ENCODE data around the gene CALD1. TPM values are rescaled to one million over a fixed set of nuclear protein-coding genes. Genes with fewer than 3 reads are reported as not detected.
A peak's percentile ranks its signal among the peaks of the same experiment; 100 is the strongest.

Gene CALD1
- 510 and 518 TPM in 2 replicates for polyA plus RNA-seq (2013)

GRCh38 chr7:134778941-134779740, at the start of gene CALD1:
Gene CALD1 (plus strand): TSS chr7:134779634. CDS start chr7:134867734, 88,100 bp downstream.
- peaks cover 18% of the 10 kb centered on the region for H3K79me2 ChIP-seq (ENCODE audit: control insufficient read depth, insufficient read depth, low read length, poor library complexity)
- H3K4me2 ChIP-seq (ENCODE audit: low read length) = peak within 1 kb of the TSS; percentile 59
- H4K91ac ChIP-seq (ENCODE audit: low read depth, low read length) = peak within 1 kb of the TSS; percentile 96
- H3K4me3 ChIP-seq (ENCODE audit: low read depth, low read length) = peak within 1 kb of the TSS; percentile 75
- H3K27me3 ChIP-seq (ENCODE audit: insufficient read depth, low read length) = no peaks in the 10 kb centered on the region
- H3K9me3 ChIP-seq (ENCODE audit: insufficient read depth, low read depth, low read length) = peaks cover 2% of the 10 kb centered on the region
- H2BK5ac ChIP-seq (ENCODE audit: low read depth, low read length, poor library complexity) = peak within 1 kb of the TSS; percentile 94
- H3K27ac ChIP-seq (ENCODE audit: low read depth, low read length) = peak within 1 kb of the TSS; percentile 97
- H2AFZ ChIP-seq (ENCODE audit: insufficient read depth, low read length, poor library complexity) = no peak within 1 kb of the TSS
- H3K9ac ChIP-seq (ENCODE audit: low read length) = peak within 1 kb of the TSS; percentile 91
- H2BK12ac ChIP-seq (ENCODE audit: low read length) = peak within 1 kb of the TSS; percentile 98
- peaks cover 28% of the 10 kb centered on the region for H3K79me1 ChIP-seq (ENCODE audit: low read length)
- peak; percentile 97 for DNase-seq
- WGBS (ENCODE audit: extremely low coverage, insufficient coverage, insufficient read length) = no CpG with 5 or more reads among the region's 15 CpGs
- H4K12ac ChIP-seq (ENCODE audit: low read depth, low read length) = no peak within 1 kb of the TSS
- H3K14ac ChIP-seq (ENCODE audit: low read length) = peak within 1 kb of the TSS; percentile 79
- H3K4ac ChIP-seq (ENCODE audit: low read depth, low read length) = peak within 1 kb of the TSS; percentile 82
- peak within 1 kb of the TSS; percentile 93 for H2AK5ac ChIP-seq (ENCODE audit: low read length)
- H2BK120ac ChIP-seq (ENCODE audit: insufficient read depth, low read length, poor library complexity) = peak within 1 kb of the TSS; percentile 82
- no peak within 1 kb of the TSS for H4K8ac ChIP-seq (ENCODE audit: low read depth, low read length)
- no peak within 1 kb of the TSS for H3K23ac ChIP-seq (ENCODE audit: low read length)
- H3K4me1 ChIP-seq (ENCODE audit: control insufficient read depth in 1 of 2, insufficient read depth in 2 of 2, low read length in 2 of 2) = peaks cover 14 to 29% of the 10 kb centered on the region in 2 experiments
- no peak within 1 kb of the TSS for H3K18ac ChIP-seq (ENCODE audit: low read length)
- peaks cover 6 to 8% of the 10 kb centered on the region in 2 experiments for H3K36me3 ChIP-seq (ENCODE audit: control insufficient read depth in 1 of 2, insufficient read depth in 2 of 2, low read length in 2 of 2)

GRCh38 chr7:134729895-134730294, 49.5 kb upstream of the CALD1 start:
- no peak overlapping the region for H3K23ac ChIP-seq (ENCODE audit: low read length)
- H3K9me3 ChIP-seq (ENCODE audit: insufficient read depth, low read depth, low read length) = no peaks in the 10 kb centered on the region
- H2BK120ac ChIP-seq (ENCODE audit: insufficient read depth, low read length, poor library complexity) = peak overlapping the region; percentile 44
- H3K4me1 ChIP-seq (ENCODE audit: control insufficient read depth in 1 of 2, insufficient read depth in 2 of 2, low read length in 2 of 2) = peaks cover 0 to 5% of the 10 kb centered on the region in 2 experiments
- peaks cover 3% of the 10 kb centered on the region for H3K79me1 ChIP-seq (ENCODE audit: low read length)
- H2AK5ac ChIP-seq (ENCODE audit: low read length) = no peak overlapping the region
- H4K12ac ChIP-seq (ENCODE audit: low read depth, low read length) = no peak overlapping the region
- no CpG with 5 or more reads among the region's 4 CpGs for WGBS (ENCODE audit: extremely low coverage, insufficient coverage, insufficient read length)
- no peak overlapping the region for H3K4me2 ChIP-seq (ENCODE audit: low read length)
- no peak overlapping the region for H3K9ac ChIP-seq (ENCODE audit: low read length)
- no peak overlapping the region for H3K4ac ChIP-seq (ENCODE audit: low read depth, low read length)
- no peak overlapping the region for H3K14ac ChIP-seq (ENCODE audit: low read length)
- H4K91ac ChIP-seq (ENCODE audit: low read depth, low read length) = peak overlapping the region; percentile 28
- H3K27ac ChIP-seq (ENCODE audit: low read depth, low read length) = no peak overlapping the region
- H4K8ac ChIP-seq (ENCODE audit: low read depth, low read length) = no peak overlapping the region
- no peak overlapping the region for H3K4me3 ChIP-seq (ENCODE audit: low read depth, low read length)
- no peaks in the 10 kb centered on the region for H3K27me3 ChIP-seq (ENCODE audit: insufficient read depth, low read length)
- H3K36me3 ChIP-seq (ENCODE audit: control insufficient read depth in 1 of 2, insufficient read depth in 2 of 2, low read length in 2 of 2) = no peaks in the 10 kb centered on the region
- no peak overlapping the region for H2BK12ac ChIP-seq (ENCODE audit: low read length)
- no peak overlapping the region for H2AFZ ChIP-seq (ENCODE audit: insufficient read depth, low read length, poor library complexity)
- H2BK5ac ChIP-seq (ENCODE audit: low read depth, low read length, poor library complexity) = no peak overlapping the region
- H3K18ac ChIP-seq (ENCODE audit: low read length) = no peak overlapping the region
- H3K79me2 ChIP-seq (ENCODE audit: control insufficient read depth, insufficient read depth, low read length, poor library complexity) = no peaks in the 10 kb centered on the region
- no peak for DNase-seq

GRCh38 chr7:134730411-134730829, 49.0 kb upstream of the CALD1 start:
- no peaks in the 10 kb centered on the region for H3K36me3 ChIP-seq (ENCODE audit: control insufficient read depth in 1 of 2, insufficient read depth in 2 of 2, low read length in 2 of 2)
- no peak overlapping the region for H3K9ac ChIP-seq (ENCODE audit: low read length)
- no peak overlapping the region for H2AFZ ChIP-seq (ENCODE audit: insufficient read depth, low read length, poor library complexity)
- H3K4me3 ChIP-seq (ENCODE audit: low read depth, low read length) = no peak overlapping the region
- no peaks in the 10 kb centered on the region for H3K79me2 ChIP-seq (ENCODE audit: control insufficient read depth, insufficient read depth, low read length, poor library complexity)
- no peak overlapping the region for H4K91ac ChIP-seq (ENCODE audit: low read depth, low read length)
- H3K23ac ChIP-seq (ENCODE audit: low read length) = no peak overlapping the region
- peaks cover 0 to 4% of the 10 kb centered on the region in 2 experiments for H3K4me1 ChIP-seq (ENCODE audit: control insufficient read depth in 1 of 2, insufficient read depth in 2 of 2, low read length in 2 of 2)
- no peak overlapping the region for H3K4ac ChIP-seq (ENCODE audit: low read depth, low read length)
- no CpG with 5 or more reads among the region's 1 CpG for WGBS (ENCODE audit: extremely low coverage, insufficient coverage, insufficient read length)
- H3K9me3 ChIP-seq (ENCODE audit: insufficient read depth, low read depth, low read length) = no peaks in the 10 kb centered on the region
- no peak overlapping the region for H3K4me2 ChIP-seq (ENCODE audit: low read length)
- no peak overlapping the region for H4K12ac ChIP-seq (ENCODE audit: low read depth, low read length)
- H2AK5ac ChIP-seq (ENCODE audit: low read length) = no peak overlapping the region
- no peak overlapping the region for H2BK12ac ChIP-seq (ENCODE audit: low read length)
- H4K8ac ChIP-seq (ENCODE audit: low read depth, low read length) = no peak overlapping the region
- no peak overlapping the region for H2BK5ac ChIP-seq (ENCODE audit: low read depth, low read length, poor library complexity)
- no peak for DNase-seq
- no peak overlapping the region for H3K18ac ChIP-seq (ENCODE audit: low read length)
- H3K27me3 ChIP-seq (ENCODE audit: insufficient read depth, low read length) = no peaks in the 10 kb centered on the region
- peaks cover 1% of the 10 kb centered on the region for H3K79me1 ChIP-seq (ENCODE audit: low read length)
- no peak overlapping the region for H2BK120ac ChIP-seq (ENCODE audit: insufficient read depth, low read length, poor library complexity)
- H3K14ac ChIP-seq (ENCODE audit: low read length) = no peak overlapping the region
- H3K27ac ChIP-seq (ENCODE audit: low read depth, low read length) = no peak overlapping the region

GRCh38 chr7:134731616-134732015, 47.8 kb upstream of the CALD1 start:
- Histone ChIP-seq H3K14ac (ENCODE audit: low read length) (no peak overlapping the region), H4K91ac (ENCODE audit: low read depth, low read length) (no peak overlapping the region), H3K23ac (ENCODE audit: low read length) (no peak overlapping the region), H3K79me1 (ENCODE audit: low read length) (no peaks in the 10 kb centered on the region), H3K27me3 (ENCODE audit: insufficient read depth, low read length) (no peaks in the 10 kb centered on the region), H3K9me3 (ENCODE audit: insufficient read depth, low read depth, low read length) (no peaks in the 10 kb centered on the region), H2AFZ (ENCODE audit: insufficient read depth, low read length, poor library complexity) (no peak overlapping the region), H3K36me3 (ENCODE audit: control insufficient read depth in 1 of 2, insufficient read depth in 2 of 2, low read length in 2 of 2) (no peaks in the 10 kb centered on the region), H3K4me2 (ENCODE audit: low read length) (no peak overlapping the region), H2BK12ac (ENCODE audit: low read length) (no peak overlapping the region), H2BK120ac (ENCODE audit: insufficient read depth, low read length, poor library complexity) (no peak overlapping the region), H2AK5ac (ENCODE audit: low read length) (no peak overlapping the region), H3K9ac (ENCODE audit: low read length) (no peak overlapping the region), H3K27ac (ENCODE audit: low read depth, low read length) (no peak overlapping the region), H3K79me2 (ENCODE audit: control insufficient read depth, insufficient read depth, low read length, poor library complexity) (no peaks in the 10 kb centered on the region), H3K4me3 (ENCODE audit: low read depth, low read length) (no peak overlapping the region), H3K4ac (ENCODE audit: low read depth, low read length) (no peak overlapping the region), H4K8ac (ENCODE audit: low read depth, low read length) (no peak overlapping the region), H2BK5ac (ENCODE audit: low read depth, low read length, poor library complexity) (no peak overlapping the region), H4K12ac (ENCODE audit: low read depth, low read length) (no peak overlapping the region), H3K18ac (ENCODE audit: low read length) (no peak overlapping the region), H3K4me1 (ENCODE audit: control insufficient read depth in 1 of 2, insufficient read depth in 2 of 2, low read length in 2 of 2) (peaks cover 0 to 4% of the 10 kb centered on the region in 2 experiments)
- no CpG with 5 or more reads among the region's 1 CpG for WGBS (ENCODE audit: extremely low coverage, insufficient coverage, insufficient read length)
- DNase-seq = no peak
